Endothelial cell of umbilical vein (primary cell): ENCODE results near the gene KRTAP12-3.

ENCODE experiments used
- CTCF ChIP-seq, 2 donors: IDR thresholded peaks; 1 replicate in 1 of 2; 2 replicates in 1 of 2; pipeline ENCODE4 v1.5.1; 2011; ENCODE audit warnings: low read length in 2 of 2, mild to moderate bottlenecking in 2 of 2, moderate library complexity in 2 of 2, control low read depth in 1 of 2, inconsistent platforms in 1 of 2, low read depth in 1 of 2; ENCODE audit not compliant: insufficient read depth in 1 of 2; ENCODE audit errors: extremely low read depth in 1 of 2
- EZH2 ChIP-seq: IDR thresholded peaks from 2 replicates; pipeline ENCODE4 v1.6.1; 2012; ENCODE audit warnings: borderline replicate concordance, low read depth, mild to moderate bottlenecking, moderate library complexity, low read length, inconsistent platforms; ENCODE audit not compliant: severe bottlenecking
- FOS ChIP-seq: IDR thresholded peaks from 2 replicates; pipeline ENCODE4 v1.6.1; 2011; ENCODE audit warnings: mild to moderate bottlenecking, low read length, moderate library complexity, borderline replicate concordance; ENCODE audit not compliant: insufficient read depth
- GATA2 ChIP-seq: IDR thresholded peaks from 2 replicates; pipeline ENCODE4 v1.7.0; 2011; ENCODE audit warnings: low read depth, mild to moderate bottlenecking, moderate library complexity, mixed read lengths, low read length; ENCODE audit not compliant: insufficient read length, insufficient read depth
- JUN ChIP-seq: IDR thresholded peaks from 2 replicates; pipeline ENCODE4 v1.6.1; 2011; ENCODE audit warnings: borderline replicate concordance, low read depth; ENCODE audit not compliant: insufficient read length, insufficient read depth
- MAX ChIP-seq: IDR thresholded peaks from 2 replicates; pipeline ENCODE4 v1.6.1; 2011; ENCODE audit not compliant: insufficient read depth, insufficient read length
- MYC ChIP-seq: IDR thresholded peaks from one replicate; pipeline ENCODE4 v1.6.1; 2011; ENCODE audit warnings: mild to moderate bottlenecking, low read depth, low read length
- POLR2A ChIP-seq: IDR thresholded peaks from 2 replicates; pipeline ENCODE4 v1.6.1; 2012; ENCODE audit warnings: low read depth, mild to moderate bottlenecking, control low read depth, low read length
- POLR2AphosphoS5 ChIP-seq: IDR thresholded peaks from 2 replicates; pipeline ENCODE4 v1.6.1; 2012; ENCODE audit warnings: low read depth, mild to moderate bottlenecking, control low read depth, low read length, moderate library complexity; ENCODE audit not compliant: insufficient read depth

- TF ChIP-seq EZH2 (no peak), CTCF (IDR thresholded peaks at IDR 0.05; ENCODE audit: extremely low read depth in 1 of 2, insufficient read depth in 1 of 2, low read depth in 1 of 2, low read length in 2 of 2) (no peak), POLR2AphosphoS5 (no peak), POLR2A (no peak), GATA2 (no peak), MAX (no peak), JUN (no peak), MYC (no peak), FOS (no peak)
Measured at GRCh38 chr21:44639331-44639655, 18.4 kb upstream of the KRTAP12-3 start.
